HCT116 (cell line): ENCODE data around the gene AOAH. TPM values are rescaled to one million over a fixed set of nuclear protein-coding genes. Genes with fewer than 3 reads are reported as not detected.

ENCODE experiments used
- ATAC-seq: fragments of 200-7000 bp; cut with Tn5 transposase; 2 replicates; pipeline ENCODE4 v1.9.1; 2020; ENCODE audit warnings: mild to moderate bottlenecking, moderate library complexity
- BruUV-seq: library from RNA; stranded (reverse); fragments of 400-500 nt; replicated peaks from 2 replicates; lab custom pipeline; 2021; lab: Mats Ljungman, UMichigan
- CTCF ChIA-PET: fragments of 300-600 bp; sonication (Branson Sonifier 250); formaldehyde crosslinking; loops from one replicate; lab custom pipeline; 2021; ENCODE audit warnings: antibody characterized with exemption; lab: Charles Lee
- POLR2A ChIA-PET: fragments of 300-600, 350-600 bp; sonication (Branson Sonifier 250); formaldehyde crosslinking; loops from one replicate; lab custom pipeline; 2021; ENCODE audit warnings: antibody characterized with exemption; lab: Charles Lee
- RAD21 ChIA-PET, 2 experiments: fragments of 300-600 bp; sonication (Branson Sonifier 250); formaldehyde crosslinking; loops; one replicate each; lab custom pipeline; 2023; ENCODE audit warnings: low total read pairs in 2 of 2; ENCODE audit not compliant: uncharacterized antibody in 2 of 2, unreplicated experiment in 2 of 2, low non-redundant PET in 1 of 2; lab: Charles Lee
- DNase-seq: peaks from one replicate; pipeline ENCODE4 v3.0.0-alpha.2; 2010; ENCODE audit warnings: low read depth, low spot score
- H2AFZ ChIP-seq: fragments of 200-600 bp; shearing (Covaris generic), sonication (generic); 2 replicates; pipeline ENCODE4 v1.6.1; 2017; ENCODE audit warnings: low read depth, mixed run types, mixed read lengths, antibody characterized with exemption, low read length; ENCODE audit not compliant: poor library complexity, severe bottlenecking
- H3K27ac ChIP-seq: 2 replicates; pipeline ENCODE4 v1.5.1; 2012; ENCODE audit warnings: low read depth, low read length
- H3K27me3 ChIP-seq: fragments of 200-600 bp; sonication (generic); 2 replicates; pipeline ENCODE4 v1.6.1; 2016; ENCODE audit warnings: mixed run types, low read length, mixed read lengths; ENCODE audit not compliant: insufficient read depth
- H3K36me3 ChIP-seq, 2 experiments: fragments of 200-500 bp in 1 of 2; fragments of 200-600 bp in 1 of 2; sonication (Bioruptor generic) in 1 of 2; sonication (generic) in 1 of 2; 2 replicates each; pipeline versions ENCODE4 v1.5.1 to v1.6.1; 2014 to 2016; ENCODE audit warnings: low read length in 2 of 2, inconsistent platforms in 1 of 2, mixed read lengths in 1 of 2, mixed run types in 1 of 2; ENCODE audit not compliant: insufficient read depth in 2 of 2, control insufficient read depth in 1 of 2
- H3K4me1 ChIP-seq, 2 experiments: fragments of 200-600 bp in 1 of 2; sonication (generic) in 1 of 2; 2 replicates each; pipeline versions ENCODE4 v1.5.1 to v1.6.1; 2012 to 2017; ENCODE audit warnings: low read length in 2 of 2, inconsistent platforms in 1 of 2, mild to moderate bottlenecking in 1 of 2, mixed read lengths in 1 of 2, mixed run types in 1 of 2, moderate library complexity in 1 of 2; ENCODE audit not compliant: insufficient read depth in 2 of 2, control insufficient read depth in 1 of 2
- H3K4me2 ChIP-seq: fragments of 200-600 bp; sonication (generic); 2 replicates; pipeline ENCODE4 v1.6.1; 2017; ENCODE audit warnings: mixed run types, low read length, mixed read lengths
- H3K4me3 ChIP-seq, 2 experiments: fragments of 200-600 bp in 1 of 2; sonication (generic) in 1 of 2; replicated peaks in 1 of 2; 2 replicates each; pipeline ENCODE4 v1.5.1; 2011 to 2016; ENCODE audit warnings: low read length in 2 of 2, control low read depth in 1 of 2, low read depth in 1 of 2, mild to moderate bottlenecking in 1 of 2, mixed read lengths in 1 of 2, mixed run types in 1 of 2
- H3K79me2 ChIP-seq: fragments of 200-600 bp; sonication (generic); 2 replicates; pipeline ENCODE4 v1.6.1; 2017; ENCODE audit warnings: mild to moderate bottlenecking, mixed run types, low read length, moderate library complexity, mixed read lengths; ENCODE audit not compliant: insufficient read depth
- H3K9ac ChIP-seq: fragments of 200-600 bp; sonication (generic); 2 replicates; pipeline ENCODE4 v1.6.1; 2016; ENCODE audit warnings: low read length, mixed read lengths
- H3K9me2 ChIP-seq: fragments of 200-600 bp; sonication (generic), shearing (Covaris generic); 2 replicates; pipeline ENCODE4 v1.6.1; 2017; ENCODE audit warnings: mixed run types, mild to moderate bottlenecking, moderate library complexity; ENCODE audit not compliant: insufficient read depth
- H3K9me3 ChIP-seq, 2 experiments: fragments of 200-500 bp in 1 of 2; fragments of 200-600 bp in 1 of 2; sonication (Bioruptor generic) in 1 of 2; sonication (generic) in 1 of 2; 2 replicates each; pipeline ENCODE4 v1.6.1; 2014 to 2017; ENCODE audit warnings: low read length in 2 of 2, mixed read lengths in 2 of 2, inconsistent platforms in 1 of 2, low read depth in 1 of 2, mild to moderate bottlenecking in 1 of 2, mixed run types in 1 of 2, moderate library complexity in 1 of 2; ENCODE audit not compliant: control insufficient read depth in 1 of 2, insufficient read depth in 1 of 2
- H4K20me1 ChIP-seq: fragments of 200-600 bp; sonication (generic), shearing (Covaris generic); 2 replicates; pipeline ENCODE4 v1.6.1; 2017; ENCODE audit warnings: mixed run types, mild to moderate bottlenecking, moderate library complexity; ENCODE audit not compliant: insufficient read depth
- ATF3 ChIP-seq: IDR thresholded peaks from 2 replicates; pipeline ENCODE4 v1.6.1; 2012
- CBX3 ChIP-seq: IDR thresholded peaks from 2 replicates; pipeline ENCODE4 v1.6.1; 2012; ENCODE audit warnings: low read depth
- CEBPB ChIP-seq: IDR thresholded peaks from 2 replicates; pipeline ENCODE4 v1.6.1; 2012; ENCODE audit warnings: low read depth
- CTCF ChIP-seq, 3 experiments: fragments of 200-600 bp in 1 of 3; sonication (generic) in 1 of 3; IDR thresholded peaks in 2 of 3; conservative IDR thresholded peaks in 1 of 3; 2 replicates each; pipeline ENCODE4 v1.5.1; 2012 to 2017; ENCODE audit warnings: low read depth in 2 of 3, low read length in 2 of 3, antibody characterized with exemption in 1 of 3, borderline replicate concordance in 1 of 3, control low read depth in 1 of 3, mild to moderate bottlenecking in 1 of 3, mixed read lengths in 1 of 3, mixed run types in 1 of 3, moderate library complexity in 1 of 3; ENCODE audit not compliant: insufficient read depth in 1 of 3
- ELF1 ChIP-seq: IDR thresholded peaks from 2 replicates; pipeline ENCODE4 v1.6.1; 2012; ENCODE audit warnings: low read depth, borderline replicate concordance
- EZH2 ChIP-seq: fragments of 200-600 bp; sonication (generic); IDR thresholded peaks from 2 replicates; pipeline ENCODE4 v1.6.1; 2017; ENCODE audit warnings: antibody characterized with exemption, mixed run types
- EZH2phosphoT487 ChIP-seq: fragments of 200-600 bp; IDR thresholded peaks from 2 replicates; pipeline ENCODE4 v1.6.1; 2018; ENCODE audit warnings: antibody characterized with exemption, borderline replicate concordance
- FOSL1 ChIP-seq: IDR thresholded peaks from 2 replicates; pipeline ENCODE4 v1.6.1; 2012; ENCODE audit warnings: low read depth
- JUND ChIP-seq: IDR thresholded peaks from 2 replicates; pipeline ENCODE4 v1.6.1; 2012
- MAX ChIP-seq: IDR thresholded peaks from 2 replicates; pipeline ENCODE4 v1.6.1; 2012
- POLR2A ChIP-seq: IDR thresholded peaks from 2 replicates; pipeline ENCODE4 v1.7.0; 2011; ENCODE audit warnings: borderline replicate concordance; ENCODE audit not compliant: insufficient read depth, insufficient read length; ENCODE audit errors: extremely low read depth
- POLR2AphosphoS5 ChIP-seq: IDR thresholded peaks from 2 replicates; pipeline ENCODE4 v1.6.1; 2011; ENCODE audit warnings: mild to moderate bottlenecking, low read depth, low read length, moderate library complexity
- REST ChIP-seq: IDR thresholded peaks from 2 replicates; pipeline ENCODE4 v1.6.1; 2012; ENCODE audit warnings: low read depth
- SIN3A ChIP-seq: IDR thresholded peaks from 2 replicates; pipeline ENCODE4 v1.6.1; 2012; ENCODE audit warnings: low read depth
- SP1 ChIP-seq: IDR thresholded peaks from 2 replicates; pipeline ENCODE4 v1.6.1; 2012; ENCODE audit warnings: low read depth
- TCF7L2 ChIP-seq: IDR thresholded peaks from 2 replicates; pipeline ENCODE4 v1.7.0; 2011; ENCODE audit warnings: borderline replicate concordance, inconsistent platforms; ENCODE audit not compliant: insufficient read depth, insufficient read length; ENCODE audit errors: extremely low read depth
- YY1 ChIP-seq: IDR thresholded peaks from 2 replicates; pipeline ENCODE4 v1.6.1; 2011; ENCODE audit warnings: low read length, low read depth, moderate library complexity, mild to moderate bottlenecking; ENCODE audit not compliant: insufficient replicate concordance; ENCODE audit errors: extremely low read depth
- ZBTB33 ChIP-seq: IDR thresholded peaks from 2 replicates; pipeline ENCODE4 v1.6.1; 2011; ENCODE audit warnings: mild to moderate bottlenecking, low read length, moderate library complexity; ENCODE audit not compliant: insufficient replicate concordance; ENCODE audit errors: extremely low read depth
- ZFX ChIP-seq: fragments of 450-650 bp; IDR thresholded peaks from 2 replicates; pipeline ENCODE4 v1.6.1; 2017
- ZNF274 ChIP-seq: fragments of 200-500 bp; sonication (Bioruptor generic); IDR thresholded peaks from 2 replicates; pipeline ENCODE4 v1.6.1; 2014; ENCODE audit warnings: mild to moderate bottlenecking, low read depth, low read length, inconsistent platforms
- intact Hi-C: fragments of 100-400 bp; cut with micrococcal nuclease; formaldehyde crosslinking; loops from 2 replicates; pipeline ENCODE4 v1.10.0; 2022
- total RNA-seq: library from RNA; stranded (reverse); gene quantifications from one replicate; pipeline ENCODE4 v1.2.1, GENCODE V29; 2021; ENCODE audit not compliant: unreplicated experiment

The AOAH gene
- total RNA-seq, 1 experiment from 2014 or later = 1.1 TPM

GRCh38 chr7:36567699-36568451 lies 156.4 kb downstream of the AOAH start:
- DNase-seq (no peak), ATAC-seq (no peak)
- H3K79me2 ChIP-seq = no peaks in the 10 kb centered on the region
- RAD21 ChIA-PET = no interaction called here
- no TSS peak for BruUV-seq
- H3K27me3 ChIP-seq = peaks cover 9% of the 10 kb centered on the region; the same call in 1 of the 2 replicates
- TF ChIP-seq CBX3 (no peak), ZFX (no peak), REST (no peak), POLR2A (no peak), SIN3A (no peak), TCF7L2 (no peak), FOSL1 (no peak), SP1 (no peak), ATF3 (no peak), EZH2phosphoT487 (no peak), YY1 (no peak), CTCF (IDR thresholded peaks at IDR 0.05 in 2 of 3, conservative IDR thresholded peaks at IDR 0.05 in 1 of 3; ENCODE audit: borderline replicate concordance in 1 of 3, insufficient read depth in 1 of 3, low read depth in 2 of 3, low read length in 2 of 3) (no peak), JUND (no peak), EZH2 (no peak), ZBTB33 (no peak), MAX (no peak), POLR2AphosphoS5 (no peak), ZNF274 (no peak), CEBPB (no peak), ELF1 (no peak)
- no peak overlapping the region for H2AFZ ChIP-seq
- CTCF ChIA-PET = no interaction called here
- H3K4me2 ChIP-seq = no peak overlapping the region
- POLR2A ChIA-PET = no interaction called here
- intact Hi-C loops = no loop called here
- H3K4me1 ChIP-seq = no peaks in the 10 kb centered on the region
- H3K9ac ChIP-seq = no peak overlapping the region
- H3K9me3 ChIP-seq = no peaks in the 10 kb centered on the region
- no peak overlapping the region for H3K27ac ChIP-seq
- H3K36me3 ChIP-seq = no peaks in the 10 kb centered on the region
- no peaks in the 10 kb centered on the region for H4K20me1 ChIP-seq
- H3K9me2 ChIP-seq = no peaks in the 10 kb centered on the region
- no peak overlapping the region for H3K4me3 ChIP-seq
